NB4 (cell line): ENCODE results near the gene TLX2.

Experiments
- DNase-seq: peaks from one replicate; pipeline ENCODE4 v3.0.0; 2010; ENCODE audit warnings: low read depth
- H3K4me3 ChIP-seq: one replicate; pipeline ENCODE4 v1.5.1; 2011; ENCODE audit warnings: mild to moderate bottlenecking, low read depth, low read length, moderate library complexity
- MYC ChIP-seq: IDR thresholded peaks from 2 replicates; pipeline ENCODE4 v1.6.1; 2011; ENCODE audit warnings: low read depth, low read length
- POLR2A ChIP-seq: IDR thresholded peaks from 2 replicates; pipeline ENCODE4 v1.6.1; 2011; ENCODE audit warnings: mild to moderate bottlenecking; ENCODE audit not compliant: insufficient read length; ENCODE audit errors: extremely low read depth
- TF ChIP-seq, protein P1 (sequence below): IDR thresholded peaks from one replicate; pipeline ENCODE4 v1.5.1; 2012; ENCODE audit warnings: low read depth, low read length
- TF ChIP-seq, protein P2 (sequence below): IDR thresholded peaks from 2 replicates; pipeline ENCODE4 v1.6.1; 2011; ENCODE audit warnings: low read depth, low read length

TLX2 gene

DNA sequence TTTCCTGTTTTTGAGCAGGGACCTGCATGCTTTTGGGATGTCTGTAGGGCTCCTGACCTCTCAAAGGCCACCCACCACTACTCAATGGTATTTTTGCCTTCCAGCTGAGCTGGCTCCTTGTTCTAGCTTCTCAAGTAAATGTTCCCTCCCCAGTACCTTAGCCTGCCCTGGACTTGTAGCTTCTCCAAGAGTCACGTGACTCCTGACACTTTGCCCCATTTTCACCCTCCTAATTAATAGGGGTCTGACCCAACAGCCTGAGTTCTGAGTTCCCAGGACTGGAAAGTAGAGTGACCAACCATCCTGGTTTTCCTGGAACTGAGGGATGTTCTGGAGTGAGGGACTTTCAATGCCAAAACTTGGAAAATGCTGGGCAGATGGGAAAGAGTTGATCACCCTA lies 18.8 kb upstream of the TLX2 start:
- TF ChIP-seq POLR2A, result no peak
- TF ChIP-seq, protein P1, sequence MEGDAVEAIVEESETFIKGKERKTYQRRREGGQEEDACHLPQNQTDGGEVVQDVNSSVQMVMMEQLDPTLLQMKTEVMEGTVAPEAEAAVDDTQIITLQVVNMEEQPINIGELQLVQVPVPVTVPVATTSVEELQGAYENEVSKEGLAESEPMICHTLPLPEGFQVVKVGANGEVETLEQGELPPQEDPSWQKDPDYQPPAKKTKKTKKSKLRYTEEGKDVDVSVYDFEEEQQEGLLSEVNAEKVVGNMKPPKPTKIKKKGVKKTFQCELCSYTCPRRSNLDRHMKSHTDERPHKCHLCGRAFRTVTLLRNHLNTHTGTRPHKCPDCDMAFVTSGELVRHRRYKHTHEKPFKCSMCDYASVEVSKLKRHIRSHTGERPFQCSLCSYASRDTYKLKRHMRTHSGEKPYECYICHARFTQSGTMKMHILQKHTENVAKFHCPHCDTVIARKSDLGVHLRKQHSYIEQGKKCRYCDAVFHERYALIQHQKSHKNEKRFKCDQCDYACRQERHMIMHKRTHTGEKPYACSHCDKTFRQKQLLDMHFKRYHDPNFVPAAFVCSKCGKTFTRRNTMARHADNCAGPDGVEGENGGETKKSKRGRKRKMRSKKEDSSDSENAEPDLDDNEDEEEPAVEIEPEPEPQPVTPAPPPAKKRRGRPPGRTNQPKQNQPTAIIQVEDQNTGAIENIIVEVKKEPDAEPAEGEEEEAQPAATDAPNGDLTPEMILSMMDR, result no peak
- TF ChIP-seq MYC, result no peak
- TF ChIP-seq, protein P2, sequence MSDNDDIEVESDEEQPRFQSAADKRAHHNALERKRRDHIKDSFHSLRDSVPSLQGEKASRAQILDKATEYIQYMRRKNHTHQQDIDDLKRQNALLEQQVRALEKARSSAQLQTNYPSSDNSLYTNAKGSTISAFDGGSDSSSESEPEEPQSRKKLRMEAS, result no peak
- H3K4me3 ChIP-seq, result no peak overlapping the region
- DNase-seq, result no peak

DNA sequence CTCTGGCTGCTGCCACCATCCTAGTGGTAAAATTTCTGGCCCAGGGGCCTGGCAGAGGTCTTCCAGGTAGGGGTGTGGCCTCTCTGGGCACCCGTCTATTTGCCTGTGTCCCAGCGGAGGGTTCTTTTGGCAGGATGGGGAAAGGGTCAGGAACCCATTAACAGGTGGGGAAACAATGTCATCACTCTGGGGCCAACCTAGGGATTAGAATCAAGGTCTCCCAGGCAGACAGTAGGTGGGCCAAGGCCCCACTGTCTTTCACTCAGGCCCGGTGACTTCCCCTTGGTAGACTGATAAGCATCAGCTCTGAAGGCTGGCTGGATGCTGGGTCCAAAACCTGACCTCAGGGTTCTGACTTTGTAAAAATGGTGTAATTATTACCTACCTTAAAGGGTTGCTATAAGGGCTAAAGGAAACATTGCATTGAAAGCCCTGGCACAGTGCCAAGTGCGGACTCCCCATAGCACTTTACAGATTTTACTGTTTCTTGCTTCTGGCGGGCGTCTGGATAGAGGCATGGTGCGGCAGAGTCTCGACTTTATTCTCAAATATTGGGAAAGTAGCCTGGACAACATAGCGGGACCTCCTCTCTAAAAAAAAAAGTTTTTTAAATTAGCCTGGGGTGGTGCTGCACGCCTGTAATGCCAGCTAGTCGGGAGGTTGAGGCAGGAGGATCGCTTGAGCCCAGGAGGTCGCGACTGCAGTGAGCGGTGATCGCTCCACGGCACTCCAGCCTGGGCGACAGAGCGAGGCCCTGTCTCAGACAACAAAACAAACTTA lies 17.1 kb upstream of the TLX2 start:
- TF ChIP-seq MYC (no peak), POLR2A (no peak)
- TF ChIP-seq, protein P2, result no peak
- TF ChIP-seq, protein P1, result no peak
- no peak overlapping the region for H3K4me3 ChIP-seq
- DNase-seq, result no peak

DNA sequence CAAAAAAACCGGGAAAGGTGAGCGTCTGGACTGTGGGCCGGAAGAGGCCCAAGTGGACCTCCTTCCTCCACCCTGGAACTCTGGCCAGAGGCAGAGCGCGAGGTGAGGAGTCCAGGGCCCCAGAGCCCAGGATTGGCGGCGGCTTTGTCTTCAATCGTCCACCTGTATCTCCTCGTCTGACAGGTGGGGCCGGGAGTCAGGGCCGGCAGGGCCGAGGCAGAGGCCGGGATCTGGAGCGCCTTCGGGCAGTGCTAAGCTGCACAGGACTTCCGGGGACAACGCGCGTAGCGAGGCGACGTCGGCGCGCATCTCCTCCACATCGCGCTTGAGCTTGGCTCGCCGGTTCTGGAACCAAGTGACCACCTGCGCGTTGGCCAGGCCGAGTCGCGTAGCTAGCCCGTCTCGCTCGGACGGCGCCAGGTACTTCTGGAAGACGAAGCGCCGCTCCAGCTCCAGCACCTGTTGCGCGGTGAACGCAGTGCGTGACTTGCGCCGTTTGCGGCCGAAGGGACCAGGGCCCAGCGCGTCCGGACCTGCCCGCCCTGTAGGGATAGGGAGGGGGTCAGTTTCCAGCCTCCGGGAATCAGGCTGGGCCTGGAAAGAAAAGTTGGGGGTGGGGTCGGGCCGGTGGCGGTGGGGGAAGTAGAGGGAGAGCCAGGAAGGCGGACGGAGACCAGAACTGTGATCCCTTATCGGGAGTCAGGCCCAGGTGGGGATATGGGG lies 16.3 kb upstream of the TLX2 start:
- no peak for TF ChIP-seq MYC
- TF ChIP-seq, protein P1, result no peak
- TF ChIP-seq POLR2A, result no peak
- TF ChIP-seq, protein P2, result no peak
- no peak for DNase-seq
- no peak overlapping the region for H3K4me3 ChIP-seq

DNA sequence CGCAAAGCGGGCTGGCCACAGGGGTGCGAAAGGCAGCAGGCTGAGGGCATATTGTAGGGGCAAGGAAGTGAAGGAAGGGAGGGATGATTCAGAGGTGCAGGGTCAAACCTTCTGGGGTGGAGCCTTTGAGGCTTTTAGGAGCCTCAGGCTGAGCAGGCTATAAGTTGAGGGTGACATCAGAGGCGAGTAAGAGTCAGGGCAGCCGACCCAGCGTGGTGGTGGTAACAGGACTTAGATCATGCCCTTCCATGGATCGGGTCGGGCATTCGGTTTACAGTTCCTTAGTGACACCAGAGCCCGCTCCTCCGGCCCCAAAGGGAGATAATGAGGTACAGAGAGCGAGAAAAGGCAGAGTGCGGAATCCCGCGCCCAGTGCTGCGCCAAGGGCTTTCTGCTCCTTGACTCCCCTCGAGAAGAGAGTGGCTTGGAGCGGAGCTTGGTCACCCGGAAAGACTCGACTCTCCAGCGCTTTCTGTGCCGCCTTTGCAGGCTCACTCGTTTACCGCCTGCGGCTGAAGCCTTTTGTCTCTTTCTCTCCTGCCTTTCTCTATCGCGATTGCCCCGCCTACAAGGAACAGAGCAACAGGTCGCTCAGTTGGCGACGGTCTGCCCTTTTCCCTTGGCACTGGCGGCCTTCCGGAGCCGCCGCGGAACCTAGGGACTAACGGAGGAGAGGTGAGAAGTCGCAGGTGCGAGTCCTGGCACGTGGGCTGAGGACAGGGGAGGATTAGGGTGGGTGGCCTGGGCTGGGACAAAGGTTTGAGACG lies 15.6 kb upstream of the TLX2 start:
- no peak overlapping the region for H3K4me3 ChIP-seq
- no peak for TF ChIP-seq MYC
- no peak for TF ChIP-seq POLR2A
- TF ChIP-seq, protein P1, result no peak
- TF ChIP-seq, protein P2, result no peak
- peak; percentile 62 for DNase-seq

DNA sequence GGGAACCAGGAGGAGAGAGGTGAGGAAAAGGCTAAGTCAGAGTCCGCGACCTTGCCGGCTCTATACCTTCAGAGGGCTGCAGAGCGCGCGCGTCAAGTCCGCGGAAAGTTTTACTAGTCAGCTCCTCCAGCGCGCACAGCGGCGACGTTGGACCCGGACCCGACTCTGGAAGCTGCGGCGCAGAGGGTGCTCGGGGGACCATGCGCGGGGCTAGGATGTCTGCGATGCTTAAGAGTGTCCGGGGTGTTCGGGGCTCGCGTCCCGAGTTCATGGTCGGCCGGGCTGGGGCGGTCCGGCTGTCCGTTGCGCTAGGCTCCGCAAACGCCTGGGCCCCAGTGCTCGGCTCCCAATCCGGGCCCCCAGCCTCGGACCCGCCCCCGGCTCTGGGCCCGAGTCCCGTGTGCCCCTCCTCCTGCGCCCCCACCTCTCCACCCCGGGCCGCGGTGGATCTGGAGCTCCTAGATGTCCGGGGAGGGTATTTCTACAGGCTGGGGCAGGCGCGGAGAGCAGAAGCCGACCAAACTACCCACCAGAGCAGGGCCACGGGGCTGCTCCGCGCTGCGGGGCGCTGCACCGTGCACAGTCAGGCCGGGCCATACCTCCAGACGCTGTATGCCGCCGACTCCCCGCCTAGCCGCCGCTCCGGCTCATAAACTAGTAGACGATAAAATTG lies 14.8 kb upstream of the TLX2 start, which contains the start of gene LBX2:
TSS of gene LBX2 (minus strand) at position 337 of the 673 bp plus-strand sequence. CDS start at position 271, 66 bp downstream.
- no peak for DNase-seq
- H3K4me3 ChIP-seq, result no peak within 1 kb of the TSS
- TF ChIP-seq POLR2A (no peak), MYC (no peak)
- TF ChIP-seq, protein P2, result no peak
- TF ChIP-seq, protein P1, result no peak
